ENCODE measurements around the gene CRTAP.
"Not testable (repeated sequence)": the region's sequence is repeated elsewhere in the genome, so short reads cannot be mapped to it uniquely, and the experiment has no call there.

CRTAP gene

GRCh38 chr3:33099701-33100100 lies 14.1 kb upstream of the CRTAP start:
- no peak for DNase-seq

- no peak for DNase-seq
These were observed 13.6 kb upstream of the CRTAP start for GRCh38 chr3:33100229-33100628.

- no peak for DNase-seq
These were observed 10.8 kb upstream of the CRTAP start for GRCh38 chr3:33103034-33103433.

GRCh38 chr3:33103480-33103879 lies 10.3 kb upstream of the CRTAP start:
- no peak for DNase-seq

GRCh38 chr3:33104803-33105202 lies 9.0 kb upstream of the CRTAP start:
- no peak for DNase-seq

GRCh38 chr3:33105341-33105948 lies 8.4 kb upstream of the CRTAP start:
- DNase-seq: no peak

GRCh38 chr3:33106854-33107253 lies 7.0 kb upstream of the CRTAP start:
- DNase-seq: not testable (repeated sequence)

- no peak for DNase-seq
These were observed 2.2 kb upstream of the CRTAP start for GRCh38 chr3:33111581-33111980.

- no peak for DNase-seq
These were observed 809 bp downstream of the CRTAP start for GRCh38 chr3:33114622-33115023.

- peak in 39 of 51 donors; percentile 12 to 81 (median 46) for DNase-seq
These were observed 1.4 kb downstream of the CRTAP start for GRCh38 chr3:33115024-33115768.

- no peak for DNase-seq
These were observed 3.6 kb downstream of the CRTAP start for GRCh38 chr3:33117461-33117860.

GRCh38 chr3:33119891-33120290 lies 6.1 kb downstream of the CRTAP start:
- no peak for DNase-seq

GRCh38 chr3:33122991-33123390 lies 9.2 kb downstream of the CRTAP start:
- no peak for DNase-seq

- no peak for DNase-seq
These were observed 10.8 kb downstream of the CRTAP start for GRCh38 chr3:33124638-33125037.

- DNase-seq: no peak
These were observed 12.0 kb downstream of the CRTAP start for GRCh38 chr3:33125840-33126239.

GRCh38 chr3:33128706-33129105 lies 14.9 kb downstream of the CRTAP start:
- DNase-seq: no peak

GRCh38 chr3:33130144-33130543 lies 16.3 kb downstream of the CRTAP start:
- no peak for DNase-seq

GRCh38 chr3:33131331-33132018 lies 17.7 kb downstream of the CRTAP start:
- peak in 23 of 51 donors; percentile 2 to 78 (median 36) for DNase-seq

- no peak for DNase-seq
These were observed 18.2 kb downstream of the CRTAP start for GRCh38 chr3:33132019-33132360.

GRCh38 chr3:33134026-33134625 lies 20.3 kb downstream of the CRTAP start:
- no peak for DNase-seq

GRCh38 chr3:33137691-33138090 lies 23.9 kb downstream of the CRTAP start:
- DNase-seq: no peak

- not testable (repeated sequence) for DNase-seq
These were observed 25.3 kb downstream of the CRTAP start for GRCh38 chr3:33139006-33139623.

Data from hypothalamus (tissue), 51 donors.